ENCODE data around the gene NOP16.

GRCh38 chr5:176381979-176382378, 6.4 kb downstream of the NOP16 start:
- TF ChIP-seq EZH2phosphoT487 (IDR thresholded peaks at IDR 0.05; ENCODE audit: insufficient read depth, low read depth), result no peak
- TF ChIP-seq EZH2 (IDR thresholded peaks at IDR 0.05; ENCODE audit: insufficient read depth, poor library complexity, severe bottlenecking), result no peak

Data from GM23248 (cell line).